HCT116 (cell line): ENCODE measurements around the gene PDE10A.

Source experiments
- POLR2A ChIP-seq: IDR thresholded peaks from 2 replicates; pipeline ENCODE4 v1.7.0; 2011; ENCODE audit warnings: borderline replicate concordance; ENCODE audit not compliant: insufficient read depth, insufficient read length; ENCODE audit errors: extremely low read depth
- ZNF274 ChIP-seq: fragments of 200-500 bp; sonication (Bioruptor generic); IDR thresholded peaks from 2 replicates; pipeline ENCODE4 v1.6.1; 2014; ENCODE audit warnings: mild to moderate bottlenecking, low read depth, low read length, inconsistent platforms
- TF ChIP-seq, protein P1 (sequence below), 3 experiments: fragments of 200-600 bp in 1 of 3; sonication (generic) in 1 of 3; IDR thresholded peaks in 2 of 3; conservative IDR thresholded peaks in 1 of 3; 2 replicates each; pipeline ENCODE4 v1.5.1; 2012 to 2017; ENCODE audit warnings: low read depth in 2 of 3, low read length in 2 of 3, antibody characterized with exemption in 1 of 3, borderline replicate concordance in 1 of 3, control low read depth in 1 of 3, mild to moderate bottlenecking in 1 of 3, mixed read lengths in 1 of 3, mixed run types in 1 of 3, moderate library complexity in 1 of 3; ENCODE audit not compliant: insufficient read depth in 1 of 3

DNA sequence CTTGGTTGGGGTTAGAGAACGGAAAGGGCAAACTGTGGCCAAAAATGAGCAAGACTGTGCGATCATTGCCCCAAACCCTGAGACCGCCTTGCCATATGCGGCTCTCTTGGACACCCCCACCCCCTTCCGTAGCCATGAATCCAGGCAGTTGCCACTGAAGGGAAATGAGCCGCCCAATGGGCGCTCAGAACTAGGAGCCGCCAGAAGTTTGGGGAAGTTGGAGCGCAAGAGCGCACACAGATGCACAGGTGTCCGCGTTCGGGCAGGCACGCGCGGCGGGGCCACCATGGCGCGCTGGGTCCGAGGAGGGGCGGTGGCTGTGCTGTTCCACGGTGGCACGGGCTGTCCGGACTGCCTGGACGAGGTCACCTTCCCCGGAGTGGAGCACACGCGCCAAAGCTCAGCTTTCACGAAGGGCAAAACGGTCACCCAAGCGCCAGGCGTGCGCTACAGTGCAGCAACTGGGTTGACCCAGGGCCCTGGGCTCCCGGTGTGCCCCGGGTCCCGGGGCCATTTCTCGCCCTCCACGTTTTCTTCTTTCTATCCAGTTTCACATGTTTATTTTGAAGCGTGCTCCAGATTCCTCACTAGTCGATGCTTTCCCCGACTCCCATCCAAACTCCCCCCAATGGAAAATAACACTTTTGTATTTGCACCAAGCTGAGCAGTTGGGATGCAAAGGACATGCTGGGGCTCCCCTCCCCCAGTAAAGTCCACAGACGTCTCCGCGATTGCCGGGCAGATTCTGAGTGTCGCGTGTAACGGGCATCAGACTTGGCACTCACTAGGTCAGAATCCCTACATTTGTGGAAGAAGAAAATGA is 906 bp upstream of the PDE10A start:
- TF ChIP-seq ZNF274 (no peak), POLR2A (no peak)
- TF ChIP-seq, protein P1, sequence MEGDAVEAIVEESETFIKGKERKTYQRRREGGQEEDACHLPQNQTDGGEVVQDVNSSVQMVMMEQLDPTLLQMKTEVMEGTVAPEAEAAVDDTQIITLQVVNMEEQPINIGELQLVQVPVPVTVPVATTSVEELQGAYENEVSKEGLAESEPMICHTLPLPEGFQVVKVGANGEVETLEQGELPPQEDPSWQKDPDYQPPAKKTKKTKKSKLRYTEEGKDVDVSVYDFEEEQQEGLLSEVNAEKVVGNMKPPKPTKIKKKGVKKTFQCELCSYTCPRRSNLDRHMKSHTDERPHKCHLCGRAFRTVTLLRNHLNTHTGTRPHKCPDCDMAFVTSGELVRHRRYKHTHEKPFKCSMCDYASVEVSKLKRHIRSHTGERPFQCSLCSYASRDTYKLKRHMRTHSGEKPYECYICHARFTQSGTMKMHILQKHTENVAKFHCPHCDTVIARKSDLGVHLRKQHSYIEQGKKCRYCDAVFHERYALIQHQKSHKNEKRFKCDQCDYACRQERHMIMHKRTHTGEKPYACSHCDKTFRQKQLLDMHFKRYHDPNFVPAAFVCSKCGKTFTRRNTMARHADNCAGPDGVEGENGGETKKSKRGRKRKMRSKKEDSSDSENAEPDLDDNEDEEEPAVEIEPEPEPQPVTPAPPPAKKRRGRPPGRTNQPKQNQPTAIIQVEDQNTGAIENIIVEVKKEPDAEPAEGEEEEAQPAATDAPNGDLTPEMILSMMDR (IDR thresholded peaks at IDR 0.05 in 2 of 3, conservative IDR thresholded peaks at IDR 0.05 in 1 of 3; ENCODE audit: borderline replicate concordance in 1 of 3, insufficient read depth in 1 of 3, low read depth in 2 of 3, low read length in 2 of 3) = no peak
